Measurements from ENCODE around the gene HCFC2.
"Not testable (repeated sequence)": the region's sequence is repeated elsewhere in the genome, so short reads cannot be mapped to it uniquely, and the experiment has no call there.

The HCFC2 gene

DNA sequence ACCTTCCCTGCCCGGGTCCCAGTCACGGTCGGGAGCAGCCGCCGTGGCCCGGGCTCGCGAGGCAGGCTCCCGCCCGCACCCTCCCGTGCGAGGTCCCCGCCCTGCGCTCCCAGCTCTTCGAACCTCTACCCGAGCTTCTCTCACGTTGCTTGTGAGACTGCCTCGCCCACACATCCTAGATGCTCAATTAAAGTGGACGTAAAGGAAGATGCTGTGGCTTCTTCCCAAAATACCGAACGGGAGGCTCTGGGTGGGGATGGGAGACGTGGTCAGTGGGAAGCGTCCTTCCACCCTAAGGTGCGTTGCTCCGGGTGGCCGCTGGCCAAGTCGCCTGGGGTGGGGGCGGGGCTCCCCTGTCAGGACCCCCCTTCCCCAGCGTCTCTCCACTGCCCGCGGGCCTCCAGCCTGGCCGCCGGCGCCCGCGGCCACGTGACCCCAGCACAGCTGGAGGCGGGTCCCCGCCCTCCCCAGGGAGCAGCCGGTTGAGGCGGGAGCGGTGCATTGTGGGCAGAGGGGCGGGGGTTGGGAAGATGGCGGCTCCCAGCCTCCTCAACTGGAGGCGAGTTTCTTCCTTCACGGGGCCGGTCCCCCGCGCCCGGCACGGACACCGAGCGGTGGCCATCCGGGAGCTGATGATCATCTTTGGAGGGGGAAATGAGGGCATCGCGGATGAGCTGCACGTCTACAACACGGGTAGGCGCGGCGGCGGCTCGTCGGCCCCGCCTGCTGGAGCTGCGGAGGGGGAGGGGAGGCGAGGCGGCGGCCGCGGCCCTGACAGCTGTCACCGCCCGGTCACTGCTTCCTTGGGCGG lies at the start of gene HCFC2:
TSS of gene HCFC2 (plus strand) at position 501 of the 811 bp plus-strand sequence. CDS start at position 531, 30 bp downstream.
- peak; percentile 93 for DNase-seq

DNA sequence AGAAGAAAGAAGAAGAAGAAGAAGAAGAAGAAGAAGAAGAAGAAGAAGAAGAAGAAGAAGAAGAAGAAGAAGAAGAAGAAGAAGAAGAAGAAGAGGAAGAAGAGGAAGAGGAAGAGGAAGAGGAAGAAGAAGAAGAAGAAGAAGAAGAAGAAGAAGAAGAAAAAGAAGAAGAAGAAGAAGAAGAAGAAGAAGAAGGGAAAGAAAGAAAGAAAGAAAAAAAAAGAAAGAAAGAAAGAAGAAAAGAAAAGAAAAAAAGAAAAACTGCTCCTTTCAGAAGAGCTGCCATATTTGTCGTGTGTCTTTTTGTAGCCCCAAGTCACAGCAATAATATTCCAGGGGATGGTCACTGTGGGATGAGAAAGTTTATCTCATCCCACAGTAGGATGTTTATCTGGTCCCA lies 42.5 kb upstream of the HCFC2 start:
- not testable (repeated sequence) for DNase-seq

DNA sequence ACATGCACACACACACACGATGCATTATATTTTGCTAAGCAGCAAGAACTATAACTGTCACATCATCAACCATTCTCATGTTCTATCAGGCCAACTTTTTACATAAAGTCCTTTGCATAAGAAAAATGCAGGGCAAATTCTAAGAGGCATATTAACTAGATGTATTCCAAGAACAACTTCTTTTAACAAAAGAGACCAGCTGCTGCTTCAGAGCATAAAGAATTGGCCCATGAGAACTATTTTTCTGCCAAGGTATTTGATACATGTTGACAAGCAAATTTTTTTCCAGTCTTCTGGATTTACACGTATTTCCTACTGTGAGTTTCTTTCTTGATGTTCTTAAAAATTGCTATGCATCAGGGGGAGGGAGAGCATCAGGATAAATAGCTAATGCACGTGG lies 41.5 kb upstream of the HCFC2 start:
- no peak for DNase-seq

DNA sequence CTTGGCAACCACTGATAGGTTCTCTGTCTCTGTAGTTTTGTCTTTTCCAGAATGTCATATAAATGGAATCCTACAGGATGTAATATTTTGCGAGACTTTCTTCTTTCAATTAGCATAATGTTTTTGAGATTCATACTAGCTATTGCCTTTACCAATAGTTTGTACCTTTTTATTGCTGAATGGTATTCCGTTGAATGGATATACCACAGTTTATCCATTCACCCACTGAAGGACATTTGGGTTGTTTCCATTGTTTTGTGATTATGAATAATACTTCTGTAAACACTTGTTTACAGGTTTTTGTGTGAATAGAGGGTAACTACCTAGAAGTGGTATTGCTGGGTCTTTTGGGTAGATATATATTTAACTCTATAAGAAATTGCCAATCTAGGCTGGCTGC lies 40.6 kb upstream of the HCFC2 start:
- no peak for DNase-seq

DNA sequence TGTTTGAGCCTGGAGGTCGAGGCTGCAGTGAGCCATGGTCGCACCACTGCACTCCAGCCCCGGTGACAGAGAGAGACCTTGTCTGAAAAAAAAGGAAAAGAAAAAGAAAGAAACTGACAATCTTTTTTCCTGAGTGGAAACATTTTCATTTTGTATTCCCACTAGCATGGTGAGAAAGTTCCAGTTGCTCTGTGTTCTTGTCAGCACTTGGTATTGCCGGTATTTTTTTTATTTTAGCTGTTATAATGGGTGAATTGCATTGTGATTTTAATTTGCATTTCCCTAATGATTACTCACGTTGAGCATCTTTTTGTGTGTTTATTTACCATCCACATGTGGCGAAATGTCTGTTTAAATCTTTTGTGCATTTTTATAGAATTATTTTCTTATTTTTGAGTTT lies 40.0 kb upstream of the HCFC2 start:
- no peak for DNase-seq

DNA sequence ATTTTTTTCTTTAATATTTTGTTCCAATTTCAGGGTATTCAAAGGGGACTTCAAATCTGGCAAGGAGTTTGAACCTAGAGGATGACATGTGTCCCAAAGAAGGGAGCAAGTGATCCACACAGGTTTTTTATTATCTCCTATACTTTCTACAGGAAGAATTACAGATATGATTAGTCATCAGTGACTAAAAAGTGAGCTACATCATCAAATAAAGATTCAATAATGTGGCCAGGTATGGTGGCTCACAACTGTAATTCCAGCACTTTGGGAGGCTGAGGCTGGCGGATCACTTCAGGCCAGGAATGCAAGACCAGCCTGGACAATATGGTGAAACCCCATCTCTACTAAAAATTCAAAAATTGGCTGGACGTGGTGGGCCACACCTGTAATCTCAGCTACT lies 38.6 kb upstream of the HCFC2 start:
- DNase-seq = no peak

DNA sequence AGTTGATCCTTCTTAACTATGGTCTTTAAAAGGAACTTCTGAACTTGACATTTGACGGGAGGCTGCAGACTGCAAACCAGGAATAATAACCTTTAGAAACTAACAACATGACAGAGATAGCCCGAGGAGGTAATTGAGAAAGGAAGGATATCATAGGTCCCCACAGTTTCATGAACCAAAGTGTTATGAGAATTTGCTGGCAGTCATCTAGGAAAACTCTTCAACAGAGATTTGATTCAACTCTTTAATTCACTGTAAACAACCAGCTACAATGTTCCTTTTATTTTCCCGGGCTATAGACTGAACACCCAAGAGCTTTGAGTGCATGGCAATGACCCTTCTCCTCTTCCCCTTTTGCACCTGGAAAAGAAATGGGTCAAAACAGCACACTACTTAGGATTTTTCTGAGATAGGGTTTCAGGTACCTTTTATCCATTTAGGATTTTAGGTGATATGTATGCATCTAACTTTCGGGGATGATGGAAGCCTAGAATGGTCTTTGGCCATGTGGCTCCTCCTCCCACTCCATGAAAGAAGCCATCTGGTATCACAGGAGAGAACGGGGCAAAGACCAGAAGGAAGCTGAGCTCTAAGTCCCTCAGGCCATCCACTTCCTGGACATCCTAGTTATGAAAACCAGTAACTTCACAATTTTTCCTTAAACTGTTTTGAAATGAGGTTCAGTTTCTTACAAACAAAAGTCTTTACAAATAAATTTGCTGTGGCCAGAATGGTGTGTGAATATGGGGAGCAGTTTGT lies 37.3 kb upstream of the HCFC2 start:
- no peak for DNase-seq

DNA sequence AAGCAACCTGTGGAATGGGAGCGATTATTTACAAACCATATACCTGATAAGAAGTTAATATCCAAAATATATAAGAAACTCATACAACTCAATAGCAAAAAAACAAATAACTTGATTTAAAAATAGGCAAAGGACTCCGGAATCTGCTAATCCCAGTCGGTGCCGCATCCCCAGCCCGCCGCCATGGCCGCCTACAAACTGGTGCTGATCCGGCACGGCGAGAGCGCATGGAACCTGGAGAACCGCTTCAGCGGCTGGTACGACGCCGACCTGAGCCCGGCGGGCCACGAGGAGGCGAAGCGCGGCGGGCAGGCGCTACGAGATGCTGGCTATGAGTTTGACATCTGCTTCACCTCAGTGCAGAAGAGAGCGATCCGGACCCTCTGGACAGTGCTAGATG lies 33.7 kb upstream of the HCFC2 start:
- DNase-seq = not testable (repeated sequence)

DNA sequence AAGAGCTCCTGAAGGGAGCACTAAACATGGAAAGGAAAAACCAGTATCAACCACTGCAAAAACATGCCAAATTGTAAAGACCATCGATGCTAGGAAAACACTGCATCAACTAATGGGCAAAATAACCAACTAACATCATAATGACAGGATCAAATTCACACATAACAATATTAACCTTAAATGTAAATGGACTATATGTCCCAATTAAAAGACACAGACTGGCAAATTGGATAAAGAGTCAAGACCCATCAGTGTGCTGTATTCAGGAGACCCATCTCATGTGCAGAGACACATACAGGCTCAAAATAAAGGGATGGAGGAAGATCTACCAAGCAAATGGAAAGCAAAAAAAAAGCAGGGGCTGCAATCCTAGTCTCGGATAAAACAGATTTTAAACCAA lies 28.2 kb upstream of the HCFC2 start:
- DNase-seq = not testable (repeated sequence)

DNA sequence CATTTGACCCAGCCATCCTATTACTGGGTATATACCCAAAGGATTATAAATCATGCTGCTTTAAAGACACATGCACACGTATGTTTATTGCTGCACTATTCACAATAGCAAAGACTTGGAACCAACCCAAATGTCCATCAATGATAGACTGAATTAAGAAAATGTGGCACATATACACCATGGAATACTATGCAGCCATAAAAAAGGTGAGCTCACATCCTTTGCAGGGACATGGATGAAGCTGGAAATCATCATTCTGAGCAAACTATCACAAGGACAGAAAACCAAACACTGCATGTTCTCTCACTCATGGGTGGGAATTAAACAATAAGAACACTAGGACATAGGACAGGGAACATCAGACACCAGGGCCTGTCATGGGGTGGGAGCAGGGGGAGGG lies 24.6 kb upstream of the HCFC2 start:
- not testable (repeated sequence) for DNase-seq

DNA sequence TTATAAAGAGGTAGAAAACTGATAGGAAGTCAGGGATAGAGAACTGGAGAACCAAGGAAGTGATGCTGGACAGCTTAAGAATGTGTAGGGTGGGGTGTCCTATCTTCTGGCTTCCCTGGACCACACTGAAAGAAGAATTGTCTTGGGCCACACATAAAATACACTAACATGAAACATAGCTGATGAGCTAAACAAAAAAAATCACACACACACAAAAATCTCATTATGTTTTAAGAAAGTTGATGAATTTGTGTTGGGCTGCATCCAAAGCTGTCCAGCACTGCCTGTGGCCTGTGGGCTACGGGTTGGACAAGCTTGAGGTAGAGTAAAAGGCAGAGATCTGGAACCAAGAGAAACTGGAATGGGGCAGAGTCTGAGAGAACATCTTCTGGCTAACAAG lies 21.8 kb upstream of the HCFC2 start:
- DNase-seq = no peak

DNA sequence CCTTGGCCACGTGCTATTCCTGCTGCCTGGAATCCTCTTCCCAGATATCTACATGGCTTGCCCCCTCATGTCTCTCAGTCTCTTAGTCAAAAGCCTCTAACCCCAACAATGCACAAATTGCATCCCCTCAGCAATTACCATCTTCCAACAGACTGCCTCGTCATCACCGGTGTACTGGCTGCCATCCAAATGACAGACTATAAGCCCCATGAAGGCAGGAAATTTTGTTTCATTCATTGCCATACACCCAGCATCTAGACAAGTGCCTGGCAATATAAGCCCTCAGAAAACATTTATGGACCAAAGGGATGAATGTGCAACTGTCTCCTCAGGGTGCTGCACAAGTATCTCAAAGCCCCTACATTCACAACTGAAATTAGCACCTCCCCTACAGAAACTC lies 20.2 kb upstream of the HCFC2 start:
- DNase-seq = no peak

DNA sequence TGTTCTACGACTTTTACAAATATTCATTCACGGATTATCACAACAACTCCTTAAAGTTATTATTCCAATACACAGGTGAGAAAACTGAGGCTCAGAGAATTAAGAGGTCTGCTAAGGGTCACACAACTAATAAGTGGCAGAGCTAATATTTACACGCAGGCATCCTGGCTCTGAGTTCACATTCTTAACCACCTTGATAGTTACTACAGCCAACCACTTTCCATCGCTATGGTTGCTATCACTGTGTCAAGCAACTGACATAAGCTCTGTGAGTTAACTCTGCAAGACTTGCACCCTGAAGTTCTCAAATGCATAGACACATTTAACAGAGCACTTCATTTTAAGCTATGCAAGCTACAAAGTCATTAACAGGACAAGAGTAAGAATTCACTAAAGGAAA lies 18.0 kb upstream of the HCFC2 start:
- DNase-seq = no peak

DNA sequence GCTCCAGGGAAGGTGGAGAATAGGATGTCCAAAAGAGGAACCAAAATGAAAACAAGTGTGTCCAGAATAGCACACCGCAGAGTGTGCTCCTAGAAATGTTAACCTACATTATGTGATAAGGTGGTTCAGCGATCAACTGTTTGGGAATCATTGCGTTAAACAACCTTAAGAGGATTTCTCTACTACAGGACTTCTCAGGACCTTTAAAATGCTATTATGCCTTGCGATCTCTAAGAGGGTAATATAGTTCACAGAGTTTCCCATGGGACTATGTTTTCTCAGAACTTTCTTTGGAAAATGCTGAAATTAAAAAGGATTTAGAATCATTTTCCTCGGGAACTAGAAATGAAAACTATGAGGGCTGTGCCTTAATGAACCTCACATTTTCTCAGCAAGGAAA lies 16.2 kb upstream of the HCFC2 start:
- DNase-seq = no peak

DNA sequence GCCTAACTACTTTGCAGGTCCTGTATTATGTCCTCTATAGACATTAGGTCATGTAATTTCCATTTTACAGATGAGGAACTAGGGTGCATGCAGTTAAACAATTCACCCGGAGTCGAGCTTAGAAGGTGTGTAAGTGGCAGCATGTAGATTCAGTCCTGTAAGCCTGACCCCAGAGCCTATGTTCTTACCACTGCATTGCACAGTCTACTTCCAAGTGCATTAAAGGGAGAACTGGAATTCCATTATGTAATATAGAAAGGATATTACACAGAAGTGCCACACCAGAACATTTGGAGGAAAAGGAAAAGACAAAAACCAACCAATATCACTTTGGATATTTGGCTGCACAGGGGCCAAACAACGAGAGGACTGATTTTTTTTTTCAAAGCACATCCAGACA lies 15.5 kb upstream of the HCFC2 start:
- DNase-seq = no peak

DNA sequence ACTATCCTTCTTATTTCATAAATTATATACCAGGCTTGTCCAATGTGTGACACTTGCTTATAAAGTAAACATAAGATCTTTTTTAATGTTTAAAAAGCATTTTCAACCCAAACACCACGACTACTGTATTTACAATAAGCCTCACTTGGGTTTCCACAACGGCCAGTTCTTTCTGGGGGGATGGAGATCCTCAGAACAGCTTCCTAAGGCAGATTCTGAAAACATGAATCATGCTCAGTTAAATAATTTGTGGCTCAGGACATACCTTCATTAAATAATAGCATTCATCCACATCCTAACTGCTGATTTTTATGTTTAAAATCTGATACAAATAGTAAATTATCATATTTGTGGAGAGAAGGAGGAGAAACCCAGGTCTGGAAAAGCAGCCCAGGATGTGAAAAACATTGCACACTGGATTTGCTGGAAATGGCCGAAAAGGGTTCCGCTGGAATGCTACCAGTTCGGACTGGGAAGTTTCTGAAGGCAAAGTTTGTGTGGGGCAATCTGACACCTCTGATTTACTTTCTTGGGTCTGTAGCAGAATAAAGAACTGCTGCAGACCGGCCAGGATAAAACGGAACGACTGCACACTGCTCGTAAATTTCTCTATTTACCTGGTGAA lies 14.9 kb upstream of the HCFC2 start:
- DNase-seq = no peak

DNA sequence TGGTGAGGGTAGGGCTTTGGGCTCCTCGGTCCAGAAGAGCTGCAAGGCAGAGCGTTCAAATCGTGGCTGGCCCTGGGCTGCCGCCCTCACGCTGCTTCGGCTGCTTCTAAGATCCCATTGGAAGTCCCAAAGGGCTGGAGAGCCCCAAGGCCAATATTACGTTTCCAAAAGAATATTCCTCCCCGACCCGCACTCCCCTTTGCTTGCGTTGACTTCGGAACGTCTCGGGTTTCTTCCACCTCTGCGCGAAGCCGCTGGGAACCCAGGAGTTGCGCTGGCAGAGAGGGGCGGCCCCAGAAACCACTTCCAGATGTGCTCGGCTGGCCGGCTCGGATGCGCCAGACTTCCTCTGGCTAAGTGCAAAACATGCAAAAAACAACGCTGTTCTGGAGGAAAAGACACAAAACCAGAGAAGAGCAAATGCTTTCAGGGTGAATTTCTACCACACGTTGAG lies 14.4 kb upstream of the HCFC2 start, which contains the start of gene GLT8D2:
TSS of gene GLT8D2 (minus strand) at position 285 of the 454 bp plus-strand sequence. CDS start 30,539 bp downstream, outside the sequence.
- no peak for DNase-seq

DNA sequence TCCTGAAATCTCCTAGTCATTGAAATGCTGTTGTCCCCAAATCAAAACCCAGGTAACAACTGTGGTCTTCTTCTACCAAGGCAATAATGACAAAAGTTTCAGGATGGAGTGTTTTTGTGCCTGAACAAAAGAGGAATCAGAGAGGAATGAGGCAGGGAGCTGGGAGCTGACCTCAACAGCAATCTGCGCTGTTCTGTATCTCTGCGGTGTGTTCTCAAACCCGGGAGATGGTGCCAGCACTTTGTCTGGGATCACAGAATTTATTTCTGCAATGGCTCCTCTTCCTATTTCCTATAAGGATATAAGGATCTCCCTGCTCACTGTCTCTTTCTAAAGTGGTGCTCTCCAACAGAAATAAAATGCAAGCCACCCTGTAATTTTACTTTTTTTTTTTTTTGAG lies 13.9 kb upstream of the HCFC2 start:
- no peak for DNase-seq

DNA sequence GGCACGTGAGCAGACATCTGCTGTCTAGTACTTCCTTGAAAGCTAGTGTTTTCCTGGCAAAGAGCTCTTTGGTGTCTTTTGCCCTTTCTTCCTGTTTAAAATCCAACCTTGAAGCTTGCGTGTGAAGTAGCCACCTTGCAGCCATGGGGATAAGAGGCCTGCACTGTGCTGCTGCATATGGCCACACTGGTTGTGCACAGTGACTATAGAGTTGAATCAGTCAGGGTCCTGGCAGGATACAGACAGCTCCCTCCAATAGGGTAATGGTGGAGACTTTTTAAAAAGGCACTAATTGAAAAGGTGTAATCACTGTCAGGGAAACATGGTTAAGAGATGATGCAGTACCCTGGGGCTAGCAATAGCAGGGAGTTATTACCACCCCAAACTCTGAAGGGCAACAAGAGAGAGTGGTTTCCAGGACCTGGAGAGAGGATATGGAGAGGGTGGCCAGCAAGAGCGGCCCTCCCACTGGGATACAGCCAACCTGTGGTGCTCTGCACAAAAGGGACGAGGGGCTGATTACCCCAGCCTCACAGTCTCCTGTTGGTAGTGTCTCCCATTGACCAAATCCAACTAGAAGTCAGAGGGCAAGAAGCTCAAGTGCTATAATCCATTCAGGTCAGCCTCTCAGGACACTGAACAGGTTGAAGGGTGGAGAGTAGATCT lies 9.5 kb upstream of the HCFC2 start:
- no peak for DNase-seq

DNA sequence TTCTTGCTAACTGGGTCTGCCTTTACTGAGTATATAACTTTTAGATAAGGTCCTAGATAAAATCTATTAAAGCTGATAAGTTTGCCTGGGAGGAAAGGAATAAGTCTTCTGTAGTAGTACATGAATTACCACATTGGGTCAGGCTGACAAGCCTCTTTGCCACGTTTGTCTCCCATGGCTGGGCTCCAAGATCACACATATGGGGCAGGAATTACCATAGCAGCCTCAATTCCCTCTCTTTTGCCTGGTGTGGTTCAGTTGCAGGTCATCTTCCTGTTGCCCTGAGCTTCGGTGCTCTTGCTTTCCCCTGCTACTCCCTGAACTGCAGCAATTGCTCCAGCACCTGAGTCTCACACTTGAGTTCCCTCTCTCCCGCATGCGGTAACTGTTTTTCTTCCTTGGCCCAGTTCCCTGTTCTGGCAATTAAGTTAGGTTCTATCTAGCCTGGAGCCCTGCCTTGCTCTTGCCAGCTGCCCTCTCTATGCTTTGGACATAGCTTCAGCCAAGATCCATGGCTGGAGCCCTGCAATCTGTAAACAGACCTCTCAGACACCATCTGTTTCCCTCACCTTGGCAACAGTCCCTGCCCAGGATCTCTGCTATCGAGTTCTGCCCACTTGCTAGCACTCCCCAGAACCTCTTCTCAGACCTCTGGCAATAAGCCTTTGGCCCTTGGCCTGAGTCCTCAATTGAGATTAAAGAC lies 8.5 kb upstream of the HCFC2 start:
- DNase-seq = no peak

DNA sequence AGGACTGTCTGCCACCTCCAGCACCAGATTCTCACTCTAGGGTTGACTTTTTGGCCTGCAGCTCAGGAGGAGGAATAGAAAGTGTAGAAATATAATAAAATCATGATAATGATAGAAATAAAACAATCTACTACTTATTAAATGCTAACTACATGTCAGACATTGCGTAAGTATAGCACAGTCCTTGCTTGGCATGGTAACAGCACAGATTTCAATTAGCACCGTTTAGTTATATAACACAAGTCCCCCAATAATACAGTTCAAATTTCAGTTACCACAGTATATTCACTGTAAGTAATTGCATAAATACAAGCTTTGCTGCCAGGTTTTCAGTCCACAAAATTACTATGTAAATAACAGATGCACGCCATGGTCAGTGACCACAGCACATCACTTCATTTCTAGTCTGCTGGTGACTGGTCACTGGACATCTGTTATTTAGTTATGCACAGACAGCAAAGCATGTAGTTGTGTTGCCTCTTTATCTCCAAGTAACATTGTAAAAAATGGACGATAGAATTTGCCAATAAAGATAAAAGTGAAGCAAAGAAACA lies 7.8 kb upstream of the HCFC2 start:
- no peak for DNase-seq

DNA sequence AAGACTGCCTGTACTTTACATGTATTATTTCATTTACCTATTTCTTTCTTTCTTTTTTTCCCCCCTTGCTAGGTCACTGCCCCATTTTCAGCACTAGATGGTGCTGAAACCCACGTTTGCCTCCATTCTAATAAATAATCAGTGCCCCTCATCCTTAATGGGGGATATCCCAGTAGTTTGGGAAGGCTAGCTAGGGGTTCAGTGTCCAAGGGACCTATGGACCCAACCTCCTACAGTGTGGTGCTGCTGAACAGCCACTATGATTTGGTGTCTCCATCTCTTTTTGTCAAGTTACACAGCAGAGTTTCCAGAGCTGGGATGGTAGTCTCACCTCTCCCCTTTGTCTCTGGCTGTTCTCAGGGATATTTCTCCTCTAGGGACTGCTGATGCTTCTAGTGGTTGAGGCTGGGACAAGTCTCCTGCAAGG lies 6.5 kb upstream of the HCFC2 start:
- no peak for DNase-seq
